ENCODE measurements around the gene TRIM33.

GRCh38 chr1:114345930-114346479 lies 165.0 kb downstream of the TRIM33 start:
- TF ChIP-seq CTCF (conservative IDR thresholded peaks at IDR 0.05; ENCODE audit: low read depth, low read length): no peak
- TF ChIP-seq EZH2 (IDR thresholded peaks at IDR 0.05; ENCODE audit: borderline replicate concordance, low read depth, low read length, poor library complexity, severe bottlenecking): no peak
